ENCODE measurements around the gene ACTG1. TPM values are rescaled to one million over a fixed set of nuclear protein-coding genes. Genes with fewer than 3 reads are reported as not detected.

ACTG1 gene
- total and polyA plus RNA-seq, 2 of the 13 experiments (the other 11 are each of a cell fraction or from before 2014, with no cell fraction given) = 973 to 1,138 TPM

- TF ChIP-seq ARNT2 (CRISPR knock-in tag; IDR thresholded peaks at IDR 0.05; ENCODE audit: low read depth) = peak; percentile 67; the same call in 1 of the 2 replicates
- TF ChIP-seq ZNF773 (CRISPR knock-in tag; IDR thresholded peaks at IDR 0.05; ENCODE audit: borderline replicate concordance) = peak; percentile 87; the same call in 1 of the 2 replicates
- TF ChIP-seq ZBTB40 (IDR thresholded peaks at IDR 0.05) = no peak
- TF ChIP-seq ZBTB40 (CRISPR knock-in tag; IDR thresholded peaks at IDR 0.05) = no peak
- no peak for TF ChIP-seq ZNF24 (IDR thresholded peaks at IDR 0.05)
- no peak for TF ChIP-seq KAT2B (IDR thresholded peaks at IDR 0.05; ENCODE audit: borderline replicate concordance, low read depth, low read length)
- TF ChIP-seq, protein P1, sequence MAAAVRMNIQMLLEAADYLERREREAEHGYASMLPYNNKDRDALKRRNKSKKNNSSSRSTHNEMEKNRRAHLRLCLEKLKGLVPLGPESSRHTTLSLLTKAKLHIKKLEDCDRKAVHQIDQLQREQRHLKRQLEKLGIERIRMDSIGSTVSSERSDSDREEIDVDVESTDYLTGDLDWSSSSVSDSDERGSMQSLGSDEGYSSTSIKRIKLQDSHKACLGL (CRISPR knock-in tag; IDR thresholded peaks at IDR 0.05) = 0 out of 2 replicates have a peak, but pooled peaks have one; percentile 24
- no peak for TF ChIP-seq PAF1 (CRISPR knock-in tag; IDR thresholded peaks at IDR 0.05)
- TF ChIP-seq NR3C1 (CRISPR knock-in tag; IDR thresholded peaks at IDR 0.05) = no peak
- peak; percentile 67; the same call in 1 of the 2 replicates for TF ChIP-seq NFYC (CRISPR knock-in tag; IDR thresholded peaks at IDR 0.05)
- TF ChIP-seq, protein P2, sequence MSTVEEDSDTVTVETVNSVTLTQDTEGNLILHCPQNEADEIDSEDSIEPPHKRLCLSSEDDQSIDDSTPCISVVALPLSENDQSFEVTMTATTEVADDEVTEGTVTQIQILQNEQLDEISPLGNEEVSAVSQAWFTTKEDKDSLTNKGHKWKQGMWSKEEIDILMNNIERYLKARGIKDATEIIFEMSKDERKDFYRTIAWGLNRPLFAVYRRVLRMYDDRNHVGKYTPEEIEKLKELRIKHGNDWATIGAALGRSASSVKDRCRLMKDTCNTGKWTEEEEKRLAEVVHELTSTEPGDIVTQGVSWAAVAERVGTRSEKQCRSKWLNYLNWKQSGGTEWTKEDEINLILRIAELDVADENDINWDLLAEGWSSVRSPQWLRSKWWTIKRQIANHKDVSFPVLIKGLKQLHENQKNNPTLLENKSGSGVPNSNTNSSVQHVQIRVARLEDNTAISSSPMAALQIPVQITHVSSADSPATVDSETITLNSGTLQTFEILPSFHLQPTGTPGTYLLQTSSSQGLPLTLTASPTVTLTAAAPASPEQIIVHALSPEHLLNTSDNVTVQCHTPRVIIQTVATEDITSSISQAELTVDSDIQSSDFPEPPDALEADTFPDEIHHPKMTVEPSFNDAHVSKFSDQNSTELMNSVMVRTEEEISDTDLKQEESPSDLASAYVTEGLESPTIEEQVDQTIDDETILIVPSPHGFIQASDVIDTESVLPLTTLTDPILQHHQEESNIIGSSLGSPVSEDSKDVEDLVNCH (CRISPR knock-in tag; IDR thresholded peaks at IDR 0.05) = 0 out of 2 replicates have a peak, but pooled peaks have one; percentile 53
- TF ChIP-seq HOXA9 (CRISPR knock-in tag; IDR thresholded peaks at IDR 0.05; ENCODE audit: borderline replicate concordance) = no peak
- no peak for TF ChIP-seq ZNF615 (CRISPR knock-in tag; IDR thresholded peaks at IDR 0.05; ENCODE audit: borderline replicate concordance)
- no peak for TF ChIP-seq ZNF382 (CRISPR knock-in tag; IDR thresholded peaks at IDR 0.05; ENCODE audit: borderline replicate concordance)
- no peak for TF ChIP-seq LCORL (IDR thresholded peaks at IDR 0.05)
- TF ChIP-seq LCORL (CRISPR knock-in tag; IDR thresholded peaks at IDR 0.05) = peak; percentile 2; the same call in 1 of the 2 replicates
- peak; percentile 60 for TF ChIP-seq ZSCAN21 (CRISPR knock-in tag; IDR thresholded peaks at IDR 0.05; ENCODE audit: borderline replicate concordance)
- no peak; the same call in 1 of the 2 replicates for TF ChIP-seq ZNF614 (CRISPR knock-in tag; IDR thresholded peaks at IDR 0.05; ENCODE audit: borderline replicate concordance)
Observed at GRCh38 chr17:81512562-81513371, at the start of gene ACTG1 (continued).
